Measurements from ENCODE around the gene ULK3.

ULK3 gene

GRCh38 chr15:74841891-74842373 lies 1.0 kb downstream of the ULK3 start:
- peaks cover 0 to 52% of the 10 kb centered on the region in 2 experiments; a peak in 2 of 3 replicates for H3K36me3 ChIP-seq (ENCODE audit: control insufficient read depth in 2 of 2, insufficient read depth in 1 of 2, low read length in 2 of 2)
- no peaks in the 10 kb centered on the region for H3K9me3 ChIP-seq (ENCODE audit: control insufficient read depth, insufficient read depth, low read depth, low read length)
- ChIA-PET POLR2A (interaction anchor here (0.6 to 2.3 kb wide), 11 partner anchors 28 to 117 kb away, joined by 3 to 12 read pairs (median 4); partner anchors contain the start of genes CSK, FAM219B and MPI), CTCF (interaction anchor here (0.7 to 4.5 kb wide), 9 partner anchors 9 to 206 kb away, joined by 3 to 29 read pairs (median 4); no protein-coding TSS in a partner anchor)
- peak overlapping the region; percentile 86; the same call in 1 of the 2 replicates for H3K27ac ChIP-seq (ENCODE audit: extremely low read depth, low read depth, low read length)
- peaks cover 10% of the 10 kb centered on the region for H3K4me1 ChIP-seq (ENCODE audit: control insufficient read depth, insufficient read depth, low read length)
- H3K4me3 ChIP-seq (ENCODE audit: low read depth, low read length) = peak overlapping the region; percentile 88
- TF ChIP-seq ZNF174 (tag by site-specific recombination; IDR thresholded peaks at IDR 0.05) (no peak), ZNF341 (tag by site-specific recombination; IDR thresholded peaks at IDR 0.05; ENCODE audit: low read depth) (no peak), GLIS1 (tag by site-specific recombination; IDR thresholded peaks at IDR 0.05) (peak; percentile 94), SALL2 (tag by site-specific recombination; IDR thresholded peaks at IDR 0.05; ENCODE audit: borderline replicate concordance) (no peak), ZIC2 (tag by site-specific recombination; IDR thresholded peaks at IDR 0.05) (0 out of 2 replicates have a peak, but pooled peaks have one; percentile 27), ZFHX2 (tag by site-specific recombination; conservative IDR thresholded peaks at IDR 0.05) (0 out of 2 replicates have a peak, but pooled peaks have one; percentile 27)
- TF ChIP-seq, protein P1, sequence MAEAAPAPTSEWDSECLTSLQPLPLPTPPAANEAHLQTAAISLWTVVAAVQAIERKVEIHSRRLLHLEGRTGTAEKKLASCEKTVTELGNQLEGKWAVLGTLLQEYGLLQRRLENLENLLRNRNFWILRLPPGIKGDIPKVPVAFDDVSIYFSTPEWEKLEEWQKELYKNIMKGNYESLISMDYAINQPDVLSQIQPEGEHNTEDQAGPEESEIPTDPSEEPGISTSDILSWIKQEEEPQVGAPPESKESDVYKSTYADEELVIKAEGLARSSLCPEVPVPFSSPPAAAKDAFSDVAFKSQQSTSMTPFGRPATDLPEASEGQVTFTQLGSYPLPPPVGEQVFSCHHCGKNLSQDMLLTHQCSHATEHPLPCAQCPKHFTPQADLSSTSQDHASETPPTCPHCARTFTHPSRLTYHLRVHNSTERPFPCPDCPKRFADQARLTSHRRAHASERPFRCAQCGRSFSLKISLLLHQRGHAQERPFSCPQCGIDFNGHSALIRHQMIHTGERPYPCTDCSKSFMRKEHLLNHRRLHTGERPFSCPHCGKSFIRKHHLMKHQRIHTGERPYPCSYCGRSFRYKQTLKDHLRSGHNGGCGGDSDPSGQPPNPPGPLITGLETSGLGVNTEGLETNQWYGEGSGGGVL (tag by site-specific recombination; IDR thresholded peaks at IDR 0.05) = peak; percentile 41

- no peak overlapping the region for H3K27ac ChIP-seq (ENCODE audit: extremely low read depth, low read depth, low read length)
- TF ChIP-seq PRDM6 (tag by site-specific recombination; IDR thresholded peaks at IDR 0.05) (no peak), ZNF223 (tag by site-specific recombination; IDR thresholded peaks at IDR 0.05) (no peak), ZNF513 (tag by site-specific recombination; IDR thresholded peaks at IDR 0.05) (no peak), ZBTB6 (tag by site-specific recombination; IDR thresholded peaks at IDR 0.05) (no peak), BCL11B (tag by site-specific recombination; IDR thresholded peaks at IDR 0.05; ENCODE audit: low read depth) (no peak)
- peaks cover 5 to 59% of the 10 kb centered on the region in 2 experiments for H3K36me3 ChIP-seq (ENCODE audit: control insufficient read depth in 2 of 2, insufficient read depth in 1 of 2, low read length in 2 of 2)
- POLR2A ChIA-PET = interaction anchor here (0.6 to 2.3 kb wide), 6 partner anchors 29 to 118 kb away, joined by 3 to 12 read pairs (median 5); partner anchors contain the start of gene MPI
- H3K4me3 ChIP-seq (ENCODE audit: low read depth, low read length) = no peak overlapping the region
- CTCF ChIA-PET = interaction anchor here (0.6 to 4.5 kb wide), 9 partner anchors 8 to 534 kb away, joined by 3 to 29 read pairs (median 4); no protein-coding TSS in a partner anchor
- H3K4me1 ChIP-seq (ENCODE audit: control insufficient read depth, insufficient read depth, low read length) = peaks cover 10% of the 10 kb centered on the region
- no peaks in the 10 kb centered on the region for H3K9me3 ChIP-seq (ENCODE audit: control insufficient read depth, insufficient read depth, low read depth, low read length)
Measured at GRCh38 chr15:74840851-74841775, 1.8 kb downstream of the ULK3 start.
